ENCODE data around the gene POLR1G. TPM values are rescaled to one million over a fixed set of nuclear protein-coding genes. Genes with fewer than 3 reads are reported as not detected.

Gene POLR1G
- total and polyA plus RNA-seq, 9 of the 15 experiments (the other 6 are each of a cell fraction or from before 2014, with no cell fraction given): 3.0 to 50.1 (median 27.4) TPM

GRCh38 chr19:45408121-45408520 is 1.7 kb downstream of the POLR1G start:
- no peak overlapping the region for H3K4me3 ChIP-seq
- no peak for FAIRE-seq

DNA sequence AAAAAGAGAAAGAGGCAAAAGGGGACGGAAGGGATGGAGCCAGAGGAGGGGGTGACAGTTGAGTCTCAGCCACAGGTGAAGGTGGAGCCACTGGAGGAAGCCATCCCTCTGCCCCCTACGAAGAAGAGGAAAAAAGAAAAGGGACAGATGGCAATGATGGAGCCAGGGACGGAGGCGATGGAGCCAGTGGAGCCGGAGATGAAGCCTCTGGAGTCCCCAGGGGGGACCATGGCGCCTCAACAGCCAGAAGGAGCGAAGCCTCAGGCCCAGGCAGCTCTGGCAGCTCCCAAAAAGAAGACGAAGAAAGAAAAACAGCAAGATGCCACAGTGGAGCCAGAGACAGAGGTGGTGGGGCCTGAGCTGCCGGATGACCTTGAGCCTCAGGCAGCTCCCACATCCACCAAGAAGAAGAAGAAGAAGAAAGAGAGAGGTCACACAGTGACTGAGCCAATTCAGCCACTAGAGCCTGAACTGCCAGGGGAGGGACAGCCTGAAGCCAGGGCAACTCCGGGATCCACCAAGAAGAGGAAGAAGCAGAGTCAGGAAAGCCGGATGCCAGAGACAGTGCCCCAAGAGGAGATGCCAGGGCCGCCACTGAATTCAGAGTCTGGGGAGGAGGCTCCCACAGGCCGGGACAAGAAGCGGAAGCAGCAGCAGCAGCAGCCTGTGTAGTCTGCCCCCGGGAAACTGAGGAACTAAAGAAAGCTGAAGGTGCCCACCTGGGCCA is 2.5 kb downstream of the POLR1G start:
- Histone ChIP-seq H3K4me3 (no peak overlapping the region), H3K9me3 (replicated peaks; ENCODE audit: control insufficient read depth, insufficient read depth, low read depth, low read length) (no peaks in the 10 kb centered on the region), H3K79me2 (ENCODE audit: control insufficient read depth, insufficient read depth, low read length) (peaks cover 38% of the 10 kb centered on the region), H3K9ac (ENCODE audit: insufficient read depth in 1 of 2, low read depth in 2 of 2, low read length in 2 of 2) (peak overlapping the region in 1 of 2 experiments; percentile 38; a peak in 2 of 4 replicates), H3K4me2 (ENCODE audit: insufficient read depth, low read length) (no peak overlapping the region), H3K36me3 (ENCODE audit: control insufficient read depth, insufficient read depth, low read length) (peaks cover 42% of the 10 kb centered on the region; the same call in 2 of the 3 replicates), H3K27ac (ENCODE audit: extremely low read depth, low read depth, low read length) (no peak overlapping the region), H2AFZ (ENCODE audit: low read depth, low read length) (no peak overlapping the region), H4K20me1 (replicated peaks; ENCODE audit: control insufficient read depth, insufficient read depth, low read length) (no peaks in the 10 kb centered on the region), H3K4me1 (replicated peaks in 1 of 2; ENCODE audit: control insufficient read depth in 2 of 2, insufficient read depth in 2 of 2, low read length in 2 of 2) (peaks cover 7 to 47% of the 10 kb centered on the region in 2 experiments; a peak in 4 of 5 replicates), H3K27me3 (ENCODE audit: control insufficient read depth in 2 of 2, insufficient read depth in 2 of 2, low read length in 2 of 2) (no peaks in the 10 kb centered on the region), H3K9me1 (ENCODE audit: control insufficient read depth, insufficient read depth, low read length) (no peaks in the 10 kb centered on the region)
- CTCF ChIA-PET (ENCODE audit: low intra/inter-chr PET ratio): interaction anchor here (0.6 kb wide), 1 partner anchor 189 kb away, joined by 3 read pairs; no protein-coding TSS in a partner anchor
- POLR2A ChIA-PET: interaction anchor here (0.6 to 0.8 kb wide), 2 partner anchors 21 to 72 kb away, joined by 3 read pairs; no protein-coding TSS in a partner anchor
- BruUV-seq (replicated peaks): no TSS peak
- ATAC-seq: no peak
- FAIRE-seq: no peak
- WGBS (ENCODE audit: insufficient coverage, low coverage, missing lambda C conversion rate): 92% methylated on average over 11 of the region's 15 CpGs
- no peak for DNase-seq (ENCODE audit: extremely low read depth in 1 of 4, low spot score in 3 of 4)
- in situ Hi-C loops (cut with MboI) (no loop called here), intact Hi-C loops (cut with micrococcal nuclease) (no loop called here)
- TF ChIP-seq POLR2G (IDR thresholded peaks at IDR 0.05; ENCODE audit: low read depth, low read length): peak; percentile 40; the same call in 1 of the 2 replicates
- TF ChIP-seq, protein P1, sequence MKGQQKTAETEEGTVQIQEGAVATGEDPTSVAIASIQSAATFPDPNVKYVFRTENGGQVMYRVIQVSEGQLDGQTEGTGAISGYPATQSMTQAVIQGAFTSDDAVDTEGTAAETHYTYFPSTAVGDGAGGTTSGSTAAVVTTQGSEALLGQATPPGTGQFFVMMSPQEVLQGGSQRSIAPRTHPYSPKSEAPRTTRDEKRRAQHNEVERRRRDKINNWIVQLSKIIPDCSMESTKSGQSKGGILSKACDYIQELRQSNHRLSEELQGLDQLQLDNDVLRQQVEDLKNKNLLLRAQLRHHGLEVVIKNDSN (CRISPR knock-in tag; IDR thresholded peaks at IDR 0.05): no peak
- no peak for TF ChIP-seq BCL6 (CRISPR knock-in tag; IDR thresholded peaks at IDR 0.05)
- TF ChIP-seq ELF4 (CRISPR knock-in tag; IDR thresholded peaks at IDR 0.05): no peak
- no peak for TF ChIP-seq ZFP91 (CRISPR knock-in tag; IDR thresholded peaks at IDR 0.05)
- TF ChIP-seq ZNF217 (CRISPR knock-in tag; IDR thresholded peaks at IDR 0.05): no peak

More at GRCh38 chr19:45408121-45408520, 1.7 kb downstream of the POLR1G start:
- no peak overlapping the region for H3K27ac ChIP-seq (ENCODE audit: extremely low read depth, low read depth, low read length)
- no peaks in the 10 kb centered on the region for H4K20me1 ChIP-seq (replicated peaks; ENCODE audit: control insufficient read depth, insufficient read depth, low read length)
- H2AFZ ChIP-seq (ENCODE audit: low read depth, low read length): no peak overlapping the region
- TF ChIP-seq NFYB (IDR thresholded peaks at IDR 0.05; ENCODE audit: extremely low read depth, insufficient read length) (no peak), MAZ (CRISPR knock-in tag; conservative IDR thresholded peaks at IDR 0.05 in 1 of 2, IDR thresholded peaks at IDR 0.05 in 1 of 2) (no peak), POLR2G (IDR thresholded peaks at IDR 0.05; ENCODE audit: low read depth, low read length) (peak; percentile 54)
- ATAC-seq (no peak), DNase-seq (ENCODE audit: extremely low read depth in 1 of 4, low spot score in 3 of 4) (no peak)
- WGBS (ENCODE audit: insufficient coverage, low coverage, missing lambda C conversion rate): 90% methylated on average over 7 of the region's 8 CpGs
- no peaks in the 10 kb centered on the region for H3K27me3 ChIP-seq (ENCODE audit: control insufficient read depth in 2 of 2, insufficient read depth in 2 of 2, low read length in 2 of 2)
- ChIA-PET CTCF (ENCODE audit: low intra/inter-chr PET ratio) (no interaction called here), POLR2A (interaction anchor here (0.8 to 1.7 kb wide), 2 partner anchors 16 to 20 kb away, joined by 3 to 8 read pairs; partner anchors contain the start of gene ERCC1)
- no peaks in the 10 kb centered on the region for H3K9me3 ChIP-seq (replicated peaks; ENCODE audit: control insufficient read depth, insufficient read depth, low read depth, low read length)
- no peak overlapping the region for H3K4me2 ChIP-seq (ENCODE audit: insufficient read depth, low read length)
- peaks cover 42% of the 10 kb centered on the region for H3K79me2 ChIP-seq (ENCODE audit: control insufficient read depth, insufficient read depth, low read length)
- in situ Hi-C loops (cut with MboI) (no loop called here), intact Hi-C loops (cut with micrococcal nuclease) (no loop called here)
- H3K9ac ChIP-seq (ENCODE audit: insufficient read depth in 1 of 2, low read depth in 2 of 2, low read length in 2 of 2): peak overlapping the region in 1 of 2 experiments; percentile 86; a peak in 2 of 4 replicates
- H3K36me3 ChIP-seq (ENCODE audit: control insufficient read depth, insufficient read depth, low read length): peaks cover 33% of the 10 kb centered on the region; the same call in 2 of the 3 replicates
- no peaks in the 10 kb centered on the region for H3K9me1 ChIP-seq (ENCODE audit: control insufficient read depth, insufficient read depth, low read length)
- peaks cover 16 to 51% of the 10 kb centered on the region in 2 experiments; a peak in 4 of 5 replicates for H3K4me1 ChIP-seq (replicated peaks in 1 of 2; ENCODE audit: control insufficient read depth in 2 of 2, insufficient read depth in 2 of 2, low read length in 2 of 2)
- BruUV-seq (replicated peaks): no TSS peak

Measured in K562 (cell line).